GM12874 (cell line): ENCODE measurements around the gene NUDT15.
A peak's percentile ranks its signal among the peaks of the same experiment; 100 is the strongest.

Experiments
- TF ChIP-seq, protein P1 (sequence below): IDR thresholded peaks from 2 replicates; pipeline ENCODE4 v1.5.1; 2011; ENCODE audit warnings: low read depth, mild to moderate bottlenecking, control low read depth, low read length, moderate library complexity; ENCODE audit not compliant: insufficient read depth

The NUDT15 gene

DNA sequence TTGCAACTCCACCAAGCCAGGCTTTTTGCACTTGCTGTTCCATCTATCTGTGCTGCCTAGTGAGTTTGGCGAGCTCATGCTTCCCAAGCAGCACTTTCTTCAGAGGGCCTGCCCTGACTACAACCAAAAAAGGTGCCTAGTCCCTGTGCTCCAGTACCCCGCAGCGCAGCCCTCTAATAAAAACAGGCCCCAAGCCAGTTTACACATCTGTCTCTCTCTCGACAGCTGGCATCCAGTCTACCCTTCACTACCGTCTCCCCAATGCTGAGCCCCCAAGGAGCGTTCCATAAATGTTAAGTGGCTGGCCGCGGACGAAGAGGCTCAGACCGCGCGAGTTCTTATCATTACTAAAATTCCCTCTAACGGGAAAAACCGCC, 56.9 kb downstream of the NUDT15 start:
- TF ChIP-seq, protein P1, sequence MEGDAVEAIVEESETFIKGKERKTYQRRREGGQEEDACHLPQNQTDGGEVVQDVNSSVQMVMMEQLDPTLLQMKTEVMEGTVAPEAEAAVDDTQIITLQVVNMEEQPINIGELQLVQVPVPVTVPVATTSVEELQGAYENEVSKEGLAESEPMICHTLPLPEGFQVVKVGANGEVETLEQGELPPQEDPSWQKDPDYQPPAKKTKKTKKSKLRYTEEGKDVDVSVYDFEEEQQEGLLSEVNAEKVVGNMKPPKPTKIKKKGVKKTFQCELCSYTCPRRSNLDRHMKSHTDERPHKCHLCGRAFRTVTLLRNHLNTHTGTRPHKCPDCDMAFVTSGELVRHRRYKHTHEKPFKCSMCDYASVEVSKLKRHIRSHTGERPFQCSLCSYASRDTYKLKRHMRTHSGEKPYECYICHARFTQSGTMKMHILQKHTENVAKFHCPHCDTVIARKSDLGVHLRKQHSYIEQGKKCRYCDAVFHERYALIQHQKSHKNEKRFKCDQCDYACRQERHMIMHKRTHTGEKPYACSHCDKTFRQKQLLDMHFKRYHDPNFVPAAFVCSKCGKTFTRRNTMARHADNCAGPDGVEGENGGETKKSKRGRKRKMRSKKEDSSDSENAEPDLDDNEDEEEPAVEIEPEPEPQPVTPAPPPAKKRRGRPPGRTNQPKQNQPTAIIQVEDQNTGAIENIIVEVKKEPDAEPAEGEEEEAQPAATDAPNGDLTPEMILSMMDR: no peak

DNA sequence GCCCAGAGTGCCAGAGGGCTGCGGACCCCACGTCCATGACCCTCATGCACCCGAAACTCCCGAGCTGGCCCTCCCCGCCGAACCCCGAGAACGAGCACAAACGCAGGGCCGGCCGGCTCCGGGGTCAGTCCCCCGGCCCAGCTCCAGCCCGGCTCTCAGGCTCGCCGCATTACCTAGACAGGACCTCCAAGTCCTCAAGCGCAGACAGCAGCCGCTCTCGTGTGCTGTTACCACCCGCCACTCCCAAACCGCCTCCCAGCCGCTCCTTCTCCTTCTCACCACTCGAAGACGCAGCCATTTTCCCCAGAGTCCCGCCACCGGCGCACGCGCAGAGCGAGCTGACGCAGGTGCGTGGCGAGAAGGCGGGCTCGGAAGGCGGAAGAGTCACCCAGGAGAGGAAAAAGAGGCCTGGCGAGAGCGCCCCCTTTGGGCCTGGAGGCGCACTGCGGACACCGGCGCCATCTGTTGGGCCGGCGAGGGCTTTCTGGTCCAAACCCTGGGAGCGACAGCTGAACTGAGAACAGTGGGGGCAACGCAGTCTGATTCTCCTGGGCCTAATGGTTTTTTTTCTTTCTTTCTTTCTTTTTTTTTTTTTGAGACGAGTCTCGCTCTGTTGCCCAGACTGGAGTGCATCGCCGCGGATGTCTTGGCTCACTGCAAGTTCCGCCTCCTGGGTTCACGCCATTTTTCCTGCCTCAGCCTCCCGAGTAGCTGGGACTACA, 57.4 kb downstream of the NUDT15 start, which contains the start of gene MED4:
Gene MED4, minus strand, starts transcription at position 324 of the 722 bp plus-strand sequence. Its CDS starts 26 bp downstream, at position 298.
- TF ChIP-seq, protein P1: peak; percentile 99

DNA sequence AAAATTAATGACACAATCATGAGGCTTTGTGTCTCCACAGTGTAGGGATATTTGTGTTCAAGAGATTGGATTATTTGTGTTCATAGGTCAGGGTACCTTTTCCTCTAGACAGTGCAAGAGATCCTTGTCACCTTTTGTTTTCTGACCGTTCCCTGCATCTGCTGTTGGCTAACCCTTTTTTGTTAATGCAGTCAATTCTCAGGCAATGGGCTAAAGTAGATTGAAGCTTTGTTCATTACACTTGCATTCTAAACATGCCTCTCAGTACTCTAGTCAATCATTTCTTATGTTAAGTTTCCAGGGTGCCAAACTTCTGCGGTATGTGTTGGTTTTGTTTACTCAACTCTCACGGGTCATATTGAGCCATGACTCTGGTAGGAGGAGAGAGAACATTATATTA, 59.1 kb downstream of the NUDT15 start:
- TF ChIP-seq, protein P1: no peak
